Measurements from ENCODE around the gene YAE1. TPM values are rescaled to one million over a fixed set of nuclear protein-coding genes. Genes with fewer than 3 reads are reported as not detected.

Gene YAE1
- total RNA-seq, 1 donor from 2014 or later = 22.3 TPM

DNA sequence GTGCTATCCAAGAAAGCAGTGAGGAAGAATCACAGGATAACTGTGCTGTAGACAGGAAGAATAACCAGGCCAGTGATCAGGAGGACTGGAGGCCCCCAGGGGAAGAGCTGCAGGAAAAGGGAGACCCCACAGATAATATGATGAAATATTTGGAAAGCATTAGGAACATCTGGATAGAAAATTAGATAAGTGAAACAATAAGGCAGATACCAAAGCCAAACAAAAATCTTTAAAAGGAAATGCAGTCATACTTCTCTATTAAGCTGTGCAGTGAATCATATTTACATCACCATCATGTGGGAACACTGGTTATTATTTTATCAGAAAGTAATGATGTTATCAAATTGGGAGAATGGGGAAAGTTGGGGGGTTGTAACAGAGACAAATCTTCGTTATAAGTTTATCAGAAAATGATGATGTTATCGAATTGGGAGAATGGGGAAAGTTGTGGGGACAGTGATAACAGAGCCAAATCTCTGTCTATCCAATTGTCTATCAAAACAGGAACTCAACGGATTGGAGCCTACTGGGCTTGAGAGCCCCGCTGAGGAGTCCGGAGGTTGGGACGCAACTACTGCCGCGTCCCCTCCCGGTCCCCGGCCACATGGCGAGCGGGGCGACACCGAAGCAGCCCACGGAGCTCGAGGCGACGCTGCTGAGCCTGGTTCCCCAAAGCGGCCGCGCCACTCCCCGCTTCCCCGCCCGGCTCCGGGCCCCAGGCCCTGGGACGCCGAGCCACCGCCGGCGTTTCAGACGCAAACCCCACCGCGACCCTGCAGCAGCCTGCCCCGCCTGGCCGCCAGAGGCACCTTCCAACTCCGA lies 43.1 kb downstream of the YAE1 start:
- peak; percentile 77 for DNase-seq

- DNase-seq = no peak
Observed at GRCh38 chr7:39609935-39610263, 43.7 kb downstream of the YAE1 start.

DNA sequence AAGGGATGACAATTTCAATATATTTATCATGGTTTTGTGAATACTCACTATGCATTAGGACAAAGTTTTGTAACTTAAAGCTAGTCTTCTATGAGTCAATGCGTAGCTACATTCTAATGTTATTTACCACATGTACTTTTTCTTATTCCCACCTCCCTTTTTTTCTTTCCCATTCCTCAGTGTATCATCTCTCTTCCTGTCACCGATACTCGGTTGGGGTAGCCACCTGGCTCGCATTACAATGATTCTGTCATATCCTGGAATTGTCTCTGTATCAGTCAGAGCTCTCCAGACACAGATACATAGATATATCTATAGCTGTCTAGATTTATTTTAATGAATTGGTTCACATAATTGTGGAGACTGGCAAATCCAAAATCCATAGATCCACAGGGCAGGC lies 47.4 kb downstream of the YAE1 start:
- DNase-seq = peak; percentile 78

- DNase-seq = no peak
Observed at GRCh38 chr7:39614299-39614698, 48.1 kb downstream of the YAE1 start.

GRCh38 chr7:39615350-39615975 lies 49.3 kb downstream of the YAE1 start:
- DNase-seq = no peak

DNA sequence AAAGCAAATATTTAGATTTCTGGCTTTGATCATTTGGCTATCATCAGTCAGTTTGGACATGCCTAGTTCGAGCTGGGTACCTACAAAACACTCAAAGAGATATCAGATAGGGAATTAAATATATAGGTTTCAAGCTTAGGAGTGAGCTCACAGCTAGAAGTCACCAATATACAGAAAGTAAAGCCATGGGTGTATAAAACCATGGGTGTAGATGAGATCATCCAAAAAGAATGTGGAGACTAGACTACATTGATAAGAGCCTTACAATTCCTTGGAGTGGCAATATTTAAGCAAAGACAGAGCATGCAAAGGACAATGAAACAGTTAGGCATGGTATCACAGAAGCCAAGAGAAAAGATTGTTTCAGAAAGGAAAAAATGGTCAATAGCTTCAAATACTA lies 49.9 kb downstream of the YAE1 start:
- DNase-seq = no peak

- DNase-seq = no peak
Observed at GRCh38 chr7:39617005-39617404, 50.8 kb downstream of the YAE1 start.

DNA sequence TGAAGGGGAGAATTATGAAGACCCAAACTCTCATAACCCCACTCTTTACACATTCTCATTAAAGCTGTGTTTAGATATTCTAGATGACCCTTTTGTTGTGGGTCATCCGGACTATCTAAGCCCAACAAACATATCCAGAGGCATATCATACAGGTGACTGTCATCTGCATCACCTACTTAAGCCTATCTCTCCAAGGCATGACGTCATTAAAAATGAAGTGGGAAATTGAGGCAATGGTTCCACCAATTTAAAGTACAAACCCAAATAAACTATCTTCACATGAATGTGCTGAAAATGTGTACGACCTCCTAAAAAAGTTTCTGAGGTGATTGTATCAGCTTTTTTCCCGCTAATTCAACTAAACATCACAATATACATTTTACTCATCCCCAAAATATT lies 52.7 kb downstream of the YAE1 start:
- DNase-seq = no peak

DNA sequence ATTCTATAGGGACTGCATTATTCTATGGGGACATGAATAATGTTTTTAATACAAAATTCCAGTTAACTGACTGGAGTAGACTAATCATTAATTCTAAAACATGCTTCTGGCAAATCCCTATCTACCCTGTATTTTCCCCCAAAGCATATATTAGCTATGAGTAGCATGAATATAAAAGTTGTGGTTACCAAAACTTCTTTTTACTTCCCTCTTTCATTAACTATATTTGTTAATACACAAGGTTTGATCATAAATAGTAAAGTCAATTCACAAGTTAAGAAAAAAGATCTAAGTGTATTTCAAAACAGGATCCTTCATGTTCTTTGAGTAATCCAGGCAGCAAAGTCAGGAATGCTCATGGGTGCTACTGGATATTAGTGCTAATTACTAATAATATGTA lies 54.3 kb downstream of the YAE1 start:
- no peak for DNase-seq

DNA sequence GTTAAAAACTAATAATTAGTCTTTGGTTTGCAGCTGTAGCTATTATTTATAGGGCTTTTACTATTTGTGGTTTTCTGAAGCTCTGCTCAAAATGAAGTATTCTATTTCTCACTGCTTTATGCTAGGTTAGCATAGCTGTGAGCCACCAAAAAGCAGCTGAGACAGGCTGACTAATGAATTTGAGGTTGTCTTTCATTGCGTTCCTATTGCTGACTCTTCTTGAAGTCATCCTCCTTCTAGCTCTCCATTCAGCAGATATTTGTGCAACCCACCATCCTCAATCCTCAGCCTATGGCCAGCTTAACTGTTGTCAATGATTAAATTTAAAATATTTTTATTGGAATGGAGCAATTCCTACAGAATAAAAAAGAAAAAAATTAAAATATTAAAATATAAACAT lies 55.1 kb downstream of the YAE1 start:
- DNase-seq = no peak

GRCh38 chr7:39621784-39622411 lies 55.7 kb downstream of the YAE1 start:
- no peak for DNase-seq

Other genes with a start within 250 kb of the YAE1 start
- 36.9 and 49.4 TPM in 2 replicates for gene RALA, start 57.2 kb downstream of the YAE1 start, total RNA-seq